Activated T-cell treated with anti-CD3 and anti-CD28 coated beads, Interleukin-2, amount 50 U/mL, for 72 hours (primary cell): Measurements from ENCODE around the gene PRDM9. TPM values are rescaled to one million over a fixed set of nuclear protein-coding genes. Genes with fewer than 3 reads are reported as not detected.
"Not testable (repeated sequence)": the region's sequence is repeated elsewhere in the genome, so short reads cannot be mapped to it uniquely, and the experiment has no call there.

Source experiments
- ATAC-seq, 2 donors: fragments of 150-1000 bp; cut with Tn5 transposase; replicated peaks in 1 of 2; 2 replicates each; pipeline ENCODE4 v1.10.0; 2021; ENCODE audit warnings: moderate library complexity in 2 of 2, mild to moderate bottlenecking in 1 of 2
- DNase-seq, 2 donors: peaks; one replicate each; pipeline ENCODE4 v3.0.0; 2021 to 2022; ENCODE audit warnings: mixed read lengths in 1 of 2
- H3K27ac Mint-ChIP-seq: one replicate; pipeline ENCODE4 v1.8.0; 2022; ENCODE audit warnings: mild to moderate bottlenecking, moderate library complexity, mixed read lengths
- H3K27me3 Mint-ChIP-seq: one replicate; pipeline ENCODE4 v1.8.0; 2022; ENCODE audit warnings: low read depth, mixed read lengths
- H3K36me3 Mint-ChIP-seq, 2 donors: one replicate each; pipeline ENCODE4 v1.8.0; 2022; ENCODE audit warnings: mixed read lengths in 2 of 2, mild to moderate bottlenecking in 1 of 2; ENCODE audit not compliant: insufficient read depth in 2 of 2
- H3K4me1 Mint-ChIP-seq: one replicate; pipeline ENCODE4 v1.8.0; 2022; ENCODE audit warnings: low read depth, mixed read lengths
- H3K4me3 Mint-ChIP-seq, 2 donors: one replicate each; pipeline ENCODE4 v1.8.0; 2022; ENCODE audit warnings: mild to moderate bottlenecking in 2 of 2, mixed read lengths in 2 of 2, moderate library complexity in 2 of 2
- H3K9me3 Mint-ChIP-seq, 2 donors: one replicate each; pipeline ENCODE4 v1.8.0; 2022; ENCODE audit warnings: mixed read lengths in 2 of 2
- total RNA-seq, 2 donors: library from RNA; stranded (reverse); gene quantifications; one replicate each; pipeline ENCODE4 v1.2.3, GENCODE V29; 2022

The PRDM9 gene
- not detected for total RNA-seq

GRCh38 chr5:23507278-23507685 lies at the start of gene PRDM9:
Gene PRDM9 (plus strand): TSS chr5:23507609. CDS start chr5:23509034, 1,425 bp downstream.
- Mint-ChIP-seq H3K9me3 (peaks cover 5 to 10% of the 10 kb centered on the region in 2 donors), H3K4me3 (peak within 1 kb of the TSS in 1 of 2 donors; percentile 22), H3K4me1 (no peaks in the 10 kb centered on the region), H3K27me3 (no peaks in the 10 kb centered on the region), H3K36me3 (peaks cover 7% of the 10 kb centered on the region in 2 donors), H3K27ac (no peak within 1 kb of the TSS)
- ATAC-seq (peak in 1 of 2 donors; percentile 84), DNase-seq (peak in 1 of 2 donors; percentile 34)

GRCh38 chr5:23457780-23458179 lies 49.6 kb upstream of the PRDM9 start:
- Mint-ChIP-seq H3K4me1 (no peaks in the 10 kb centered on the region), H3K9me3 (peaks cover 2 to 12% of the 10 kb centered on the region in 2 donors), H3K27ac (no peak overlapping the region), H3K27me3 (no peaks in the 10 kb centered on the region), H3K4me3 (no peak overlapping the region), H3K36me3 (peaks cover 2% of the 10 kb centered on the region in 2 donors)
- DNase-seq (no peak), ATAC-seq (no peak)

- Mint-ChIP-seq H3K27ac (no peak overlapping the region), H3K4me3 (no peak overlapping the region), H3K9me3 (peaks cover 4 to 13% of the 10 kb centered on the region in 2 donors), H3K4me1 (no peaks in the 10 kb centered on the region), H3K36me3 (peaks cover 2% of the 10 kb centered on the region in 2 donors), H3K27me3 (no peaks in the 10 kb centered on the region)
- ATAC-seq (no peak), DNase-seq (no peak)
Measured at GRCh38 chr5:23459214-23459613, 48.2 kb upstream of the PRDM9 start.

- peaks cover 2% of the 10 kb centered on the region in 2 donors for H3K36me3 Mint-ChIP-seq
- H3K4me3 Mint-ChIP-seq: no peak overlapping the region
- no peaks in the 10 kb centered on the region for H3K27me3 Mint-ChIP-seq
- no peaks in the 10 kb centered on the region for H3K4me1 Mint-ChIP-seq
- ATAC-seq (no peak), DNase-seq (no peak)
- no peak overlapping the region for H3K27ac Mint-ChIP-seq
- peaks cover 3 to 12% of the 10 kb centered on the region in 2 donors for H3K9me3 Mint-ChIP-seq
Measured at GRCh38 chr5:23461576-23461975, 45.8 kb upstream of the PRDM9 start.

GRCh38 chr5:23466401-23466912 lies 41.0 kb upstream of the PRDM9 start:
- ATAC-seq (no peak), DNase-seq (no peak)
- H3K4me3 Mint-ChIP-seq: no peak overlapping the region
- H3K27me3 Mint-ChIP-seq: no peaks in the 10 kb centered on the region
- no peaks in the 10 kb centered on the region for H3K4me1 Mint-ChIP-seq
- no peak overlapping the region for H3K27ac Mint-ChIP-seq
- peaks cover 2% of the 10 kb centered on the region in 2 donors for H3K36me3 Mint-ChIP-seq
- peaks cover 6 to 12% of the 10 kb centered on the region in 2 donors for H3K9me3 Mint-ChIP-seq

- ATAC-seq (no peak), DNase-seq (no peak)
- H3K4me3 Mint-ChIP-seq: no peak overlapping the region
- no peaks in the 10 kb centered on the region for H3K4me1 Mint-ChIP-seq
- H3K27ac Mint-ChIP-seq: no peak overlapping the region
- no peaks in the 10 kb centered on the region for H3K36me3 Mint-ChIP-seq
- no peaks in the 10 kb centered on the region for H3K27me3 Mint-ChIP-seq
- H3K9me3 Mint-ChIP-seq: peaks cover 3 to 6% of the 10 kb centered on the region in 2 donors
Measured at GRCh38 chr5:23468658-23469057, 38.8 kb upstream of the PRDM9 start.

- no peaks in the 10 kb centered on the region for H3K36me3 Mint-ChIP-seq
- no peaks in the 10 kb centered on the region for H3K4me1 Mint-ChIP-seq
- H3K9me3 Mint-ChIP-seq: peaks cover 3 to 4% of the 10 kb centered on the region in 2 donors
- H3K27me3 Mint-ChIP-seq: no peaks in the 10 kb centered on the region
- ATAC-seq (no peak), DNase-seq (no peak)
- H3K27ac Mint-ChIP-seq: no peak overlapping the region
- H3K4me3 Mint-ChIP-seq: no peak overlapping the region
Measured at GRCh38 chr5:23473915-23474314, 33.5 kb upstream of the PRDM9 start.

GRCh38 chr5:23474315-23474714 lies 33.1 kb upstream of the PRDM9 start:
- no peak overlapping the region for H3K27ac Mint-ChIP-seq
- no peaks in the 10 kb centered on the region for H3K36me3 Mint-ChIP-seq
- DNase-seq (no peak), ATAC-seq (no peak)
- H3K27me3 Mint-ChIP-seq: no peaks in the 10 kb centered on the region
- H3K4me3 Mint-ChIP-seq: no peak overlapping the region
- H3K4me1 Mint-ChIP-seq: no peaks in the 10 kb centered on the region
- peaks cover 5% of the 10 kb centered on the region in 2 donors for H3K9me3 Mint-ChIP-seq

- H3K4me1 Mint-ChIP-seq: no peaks in the 10 kb centered on the region
- H3K4me3 Mint-ChIP-seq: no peak overlapping the region
- DNase-seq: no peak
- no peaks in the 10 kb centered on the region for H3K36me3 Mint-ChIP-seq
- H3K9me3 Mint-ChIP-seq: peaks cover 4 to 6% of the 10 kb centered on the region in 2 donors
- H3K27ac Mint-ChIP-seq: no peak overlapping the region
- H3K27me3 Mint-ChIP-seq: no peaks in the 10 kb centered on the region
- no peak for ATAC-seq
Measured at GRCh38 chr5:23476580-23476979, 30.8 kb upstream of the PRDM9 start.

GRCh38 chr5:23482642-23483041 lies 24.8 kb upstream of the PRDM9 start:
- DNase-seq (no peak), ATAC-seq (no peak)
- no peaks in the 10 kb centered on the region for H3K27me3 Mint-ChIP-seq
- no peak overlapping the region for H3K27ac Mint-ChIP-seq
- H3K4me1 Mint-ChIP-seq: no peaks in the 10 kb centered on the region
- H3K9me3 Mint-ChIP-seq: peaks cover 5 to 6% of the 10 kb centered on the region in 2 donors
- H3K36me3 Mint-ChIP-seq: no peaks in the 10 kb centered on the region
- H3K4me3 Mint-ChIP-seq: no peak overlapping the region

GRCh38 chr5:23483090-23483489 lies 24.3 kb upstream of the PRDM9 start:
- H3K4me3 Mint-ChIP-seq: no peak overlapping the region
- ATAC-seq (no peak), DNase-seq (no peak)
- H3K4me1 Mint-ChIP-seq: no peaks in the 10 kb centered on the region
- no peaks in the 10 kb centered on the region for H3K36me3 Mint-ChIP-seq
- no peaks in the 10 kb centered on the region for H3K27me3 Mint-ChIP-seq
- H3K27ac Mint-ChIP-seq: no peak overlapping the region
- H3K9me3 Mint-ChIP-seq: peaks cover 6 to 7% of the 10 kb centered on the region in 2 donors

- DNase-seq (no peak), ATAC-seq (no peak)
- no peaks in the 10 kb centered on the region for H3K27me3 Mint-ChIP-seq
- no peaks in the 10 kb centered on the region for H3K4me1 Mint-ChIP-seq
- H3K9me3 Mint-ChIP-seq: peaks cover 9% of the 10 kb centered on the region in 2 donors
- H3K4me3 Mint-ChIP-seq: no peak overlapping the region
- no peak overlapping the region for H3K27ac Mint-ChIP-seq
- H3K36me3 Mint-ChIP-seq: peaks cover 2% of the 10 kb centered on the region in 2 donors
Measured at GRCh38 chr5:23484096-23484495, 23.3 kb upstream of the PRDM9 start.

GRCh38 chr5:23486227-23486626 lies 21.2 kb upstream of the PRDM9 start:
- DNase-seq, H3K27me3 Mint-ChIP-seq, H3K4me3 Mint-ChIP-seq, ATAC-seq, H3K4me1 Mint-ChIP-seq, H3K27ac Mint-ChIP-seq, H3K36me3 Mint-ChIP-seq, H3K9me3 Mint-ChIP-seq: not testable (repeated sequence)

GRCh38 chr5:23490993-23491392 lies 16.4 kb upstream of the PRDM9 start:
- H3K4me3 Mint-ChIP-seq: no peak overlapping the region

More at GRCh38 chr5:23490993-23491392, 16.4 kb upstream of the PRDM9 start:
- Mint-ChIP-seq H3K27ac (no peak overlapping the region), H3K36me3 (peaks cover 2% of the 10 kb centered on the region in 2 donors), H3K27me3 (no peaks in the 10 kb centered on the region), H3K9me3 (peaks cover 8 to 11% of the 10 kb centered on the region in 2 donors), H3K4me1 (no peaks in the 10 kb centered on the region)
- ATAC-seq (no peak), DNase-seq (no peak)
